Epithelial cell of esophagus (primary cell): ENCODE results near the gene KIF13A.

Experiments used
- DNase-seq: peaks from one replicate; pipeline ENCODE4 v3.0.0; 2010; ENCODE audit warnings: low read depth
- H3K4me3 ChIP-seq: 2 replicates; pipeline ENCODE4 v1.5.1; 2011; ENCODE audit warnings: mild to moderate bottlenecking, low read length, control low read depth
- CTCF ChIP-seq: IDR thresholded peaks from 2 replicates; pipeline ENCODE4 v1.5.1; 2011; ENCODE audit warnings: low read depth, mild to moderate bottlenecking, low read length, control low read depth, inconsistent platforms; ENCODE audit not compliant: insufficient read depth; ENCODE audit errors: missing control alignments

The KIF13A gene

GRCh38 chr6:17871189-17871519, 116.3 kb downstream of the KIF13A start:
- H3K4me3 ChIP-seq = no peak overlapping the region
- DNase-seq = no peak
- TF ChIP-seq CTCF = no peak

GRCh38 chr6:17870300-17871188, 116.9 kb downstream of the KIF13A start:
- DNase-seq = no peak
- no peak for TF ChIP-seq CTCF
- no peak overlapping the region for H3K4me3 ChIP-seq

- no peak overlapping the region for H3K4me3 ChIP-seq
- no peak for DNase-seq
- no peak for TF ChIP-seq CTCF
Measured at GRCh38 chr6:17869753-17870050, 117.7 kb downstream of the KIF13A start.

- no peak overlapping the region for H3K4me3 ChIP-seq
- peak; percentile 71 for DNase-seq
- no peak for TF ChIP-seq CTCF
Measured at GRCh38 chr6:17869010-17869752, 118.3 kb downstream of the KIF13A start.

GRCh38 chr6:17867880-17868279, 119.6 kb downstream of the KIF13A start:
- no peak overlapping the region for H3K4me3 ChIP-seq
- no peak for TF ChIP-seq CTCF
- peak; percentile 37 for DNase-seq

GRCh38 chr6:17866876-17867444, 120.5 kb downstream of the KIF13A start:
- no peak for DNase-seq
- no peak for TF ChIP-seq CTCF
- no peak overlapping the region for H3K4me3 ChIP-seq
